Stimulated activated CD8-positive, alpha-beta memory T cell treated with anti-CD3 and anti-CD28 coated beads, Interleukin-7, amount 100 ng/mL, for 24 hours (primary cell): ENCODE data around the gene MAML2.

Experiments used
- DNase-seq: peaks from one replicate; pipeline ENCODE4 v3.0.0-alpha.2; 2020; ENCODE audit warnings: low read depth

The MAML2 gene

GRCh38 chr11:96318399-96318798 is 24.6 kb downstream of the MAML2 start:
- no peak for DNase-seq

- no peak for DNase-seq
These were observed 25.0 kb downstream of the MAML2 start for GRCh38 chr11:96317985-96318384.

GRCh38 chr11:96317571-96317970 is 25.4 kb downstream of the MAML2 start:
- DNase-seq, result no peak

- DNase-seq, result no peak
These were observed 26.1 kb downstream of the MAML2 start for GRCh38 chr11:96316869-96317268.

GRCh38 chr11:96315476-96315875 is 27.5 kb downstream of the MAML2 start:
- no peak for DNase-seq

- no peak for DNase-seq
These were observed 28.5 kb downstream of the MAML2 start for GRCh38 chr11:96314326-96315020.

- DNase-seq, result no peak
These were observed 29.8 kb downstream of the MAML2 start for GRCh38 chr11:96313163-96313562.

GRCh38 chr11:96311120-96311568 is 31.9 kb downstream of the MAML2 start:
- DNase-seq, result no peak

GRCh38 chr11:96310236-96310635 is 32.8 kb downstream of the MAML2 start:
- no peak for DNase-seq

GRCh38 chr11:96309643-96310017 is 33.4 kb downstream of the MAML2 start:
- DNase-seq, result no peak

GRCh38 chr11:96309016-96309642 is 33.9 kb downstream of the MAML2 start:
- DNase-seq, result no peak

GRCh38 chr11:96307776-96308140 is 35.2 kb downstream of the MAML2 start:
- no peak for DNase-seq

- no peak for DNase-seq
These were observed 35.8 kb downstream of the MAML2 start for GRCh38 chr11:96306933-96307775.

- DNase-seq, result no peak
These were observed 36.4 kb downstream of the MAML2 start for GRCh38 chr11:96306600-96306932.

GRCh38 chr11:96306071-96306470 is 36.9 kb downstream of the MAML2 start:
- no peak for DNase-seq

- DNase-seq, result no peak
These were observed 39.0 kb downstream of the MAML2 start for GRCh38 chr11:96303980-96304379.

- no peak for DNase-seq
These were observed 39.9 kb downstream of the MAML2 start for GRCh38 chr11:96303064-96303463.

- no peak for DNase-seq
These were observed 41.2 kb downstream of the MAML2 start for GRCh38 chr11:96301818-96302217.

- no peak for DNase-seq
These were observed 43.7 kb downstream of the MAML2 start for GRCh38 chr11:96299155-96299888.

GRCh38 chr11:96295369-96295768 is 47.6 kb downstream of the MAML2 start:
- no peak for DNase-seq

GRCh38 chr11:96294289-96294688 is 48.7 kb downstream of the MAML2 start:
- no peak for DNase-seq

GRCh38 chr11:96293598-96294021 is 49.4 kb downstream of the MAML2 start:
- DNase-seq, result no peak
